Amygdala (tissue), 56 donors: ENCODE data around the gene ASTE1.
"Not testable (repeated sequence)": the region's sequence is repeated elsewhere in the genome, so short reads cannot be mapped to it uniquely, and the experiment has no call there.

ENCODE experiments used
- DNase-seq, 56 donors: peaks; one replicate each; lab custom pipeline; 2025; lab: John Stamatoyannopoulos, UW

The ASTE1 gene, protein sequence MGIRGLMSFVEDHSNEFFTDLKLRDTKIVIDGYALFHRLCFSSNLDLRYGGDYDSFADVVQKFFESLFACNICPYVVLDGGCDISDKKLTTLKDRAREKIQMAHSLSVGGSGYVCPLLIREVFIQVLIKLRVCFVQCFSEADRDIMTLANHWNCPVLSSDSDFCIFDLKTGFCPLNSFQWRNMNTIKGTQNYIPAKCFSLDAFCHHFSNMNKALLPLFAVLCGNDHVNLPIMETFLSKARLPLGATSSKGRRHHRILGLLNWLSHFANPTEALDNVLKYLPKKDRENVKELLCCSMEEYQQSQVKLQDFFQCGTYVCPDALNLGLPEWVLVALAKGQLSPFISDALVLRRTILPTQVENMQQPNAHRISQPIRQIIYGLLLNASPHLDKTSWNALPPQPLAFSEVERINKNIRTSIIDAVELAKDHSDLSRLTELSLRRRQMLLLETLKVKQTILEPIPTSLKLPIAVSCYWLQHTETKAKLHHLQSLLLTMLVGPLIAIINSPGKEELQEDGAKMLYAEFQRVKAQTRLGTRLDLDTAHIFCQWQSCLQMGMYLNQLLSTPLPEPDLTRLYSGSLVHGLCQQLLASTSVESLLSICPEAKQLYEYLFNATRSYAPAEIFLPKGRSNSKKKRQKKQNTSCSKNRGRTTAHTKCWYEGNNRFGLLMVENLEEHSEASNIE

DNA sequence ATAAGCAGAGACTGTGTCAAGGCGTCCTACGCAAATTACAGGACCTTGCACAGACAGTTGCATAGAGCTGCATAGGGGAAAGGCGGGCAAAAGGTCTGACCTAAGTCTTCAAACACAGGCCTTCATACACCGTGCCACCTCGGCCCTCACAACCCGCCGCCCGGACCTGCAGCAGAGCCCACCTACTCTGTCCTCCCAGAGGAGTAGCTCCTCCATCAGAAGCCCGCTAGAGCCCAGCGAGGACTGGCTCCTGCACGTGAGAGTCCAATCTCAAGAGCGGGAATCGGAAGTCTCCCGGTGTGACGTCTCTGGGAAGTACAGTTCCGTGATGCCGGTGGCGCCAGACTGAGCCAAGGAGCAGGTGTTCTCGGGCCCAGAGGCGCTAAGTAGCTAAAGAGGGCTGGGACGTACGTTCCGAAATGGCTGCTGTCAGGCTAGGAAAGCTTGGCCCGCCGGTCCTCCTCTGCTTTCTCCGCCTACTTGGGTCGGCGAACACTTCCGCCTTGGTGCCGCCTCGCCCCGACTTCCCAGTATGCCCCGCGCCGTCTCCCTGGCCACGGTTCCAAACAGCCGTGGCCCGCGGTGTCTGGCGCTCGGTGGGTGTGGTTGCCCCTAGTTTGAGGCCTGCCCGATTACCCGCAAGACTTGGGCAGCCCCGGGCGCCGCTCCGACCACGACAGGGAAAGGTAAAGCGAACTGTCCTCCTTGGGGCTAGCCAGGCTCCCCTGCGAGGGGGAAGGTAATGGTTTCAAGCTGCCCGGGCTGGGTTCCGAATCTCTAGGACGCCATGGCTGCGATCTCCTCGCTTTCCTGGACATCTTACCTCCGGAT, at the start of gene ASTE1, which contains the start of gene NEK11:
Gene ASTE1 (minus strand): TSS at position 505 of the 831 bp plus-strand sequence. CDS start 1,519 bp downstream, outside the sequence.
Gene NEK11 (plus strand): TSS at position 557 of the 831 bp plus-strand sequence. CDS start 2,832 bp downstream, outside the sequence.
- DNase-seq, result peak; percentile 27 to 91 (median 78)

DNA sequence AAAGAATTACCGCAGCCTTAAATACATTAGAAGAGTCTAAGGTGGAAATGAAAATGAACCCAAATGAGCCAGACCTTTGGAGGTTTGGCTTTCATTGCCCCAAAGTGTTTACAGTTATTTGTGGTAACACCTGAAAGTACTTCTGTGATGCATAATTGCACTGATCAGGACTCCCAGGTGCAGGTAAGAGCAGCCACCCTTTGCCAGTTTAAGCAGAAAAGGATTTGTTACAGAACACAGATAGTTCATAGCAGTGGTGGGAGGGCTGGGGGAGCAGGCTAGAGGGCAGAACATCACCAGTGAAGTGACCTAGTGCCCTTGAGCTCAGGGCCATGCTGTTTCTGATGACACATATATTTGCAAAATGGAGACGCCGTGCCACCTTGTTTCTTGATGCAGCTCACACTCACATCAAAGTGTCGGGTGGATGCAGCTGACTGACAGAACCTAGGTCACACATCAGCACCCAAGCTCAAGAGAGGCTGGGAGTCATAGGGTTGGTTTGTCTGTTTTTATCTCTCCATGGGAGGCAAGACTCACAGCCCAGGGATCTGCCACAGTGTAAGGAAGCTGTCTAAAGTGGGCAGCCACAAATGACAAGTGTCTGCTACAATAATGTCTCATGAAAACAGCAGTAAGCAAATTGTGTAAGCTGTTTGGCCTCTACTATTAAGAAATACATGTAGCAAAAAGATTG, 49.2 kb upstream of the ASTE1 start:
- no peak for DNase-seq

DNA sequence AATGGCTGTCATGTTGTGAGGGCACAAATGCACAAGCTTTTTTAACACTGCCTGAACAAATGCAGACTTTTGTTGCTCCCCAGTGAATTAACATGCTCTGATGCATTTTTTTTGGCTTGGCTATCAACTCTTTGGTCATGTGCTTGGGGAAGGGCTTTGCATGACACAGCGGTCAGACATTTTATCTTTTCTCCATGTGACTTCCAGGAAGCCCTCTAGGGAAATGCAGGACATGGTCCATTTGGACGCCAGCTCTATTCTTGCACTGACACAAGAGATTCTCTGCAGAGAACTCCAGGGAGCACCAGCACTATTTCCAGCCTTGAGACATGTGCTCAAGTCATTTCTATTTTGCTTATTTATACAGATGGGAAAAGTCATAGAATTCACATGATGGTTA, 46.2 kb upstream of the ASTE1 start:
- DNase-seq, result no peak

DNA sequence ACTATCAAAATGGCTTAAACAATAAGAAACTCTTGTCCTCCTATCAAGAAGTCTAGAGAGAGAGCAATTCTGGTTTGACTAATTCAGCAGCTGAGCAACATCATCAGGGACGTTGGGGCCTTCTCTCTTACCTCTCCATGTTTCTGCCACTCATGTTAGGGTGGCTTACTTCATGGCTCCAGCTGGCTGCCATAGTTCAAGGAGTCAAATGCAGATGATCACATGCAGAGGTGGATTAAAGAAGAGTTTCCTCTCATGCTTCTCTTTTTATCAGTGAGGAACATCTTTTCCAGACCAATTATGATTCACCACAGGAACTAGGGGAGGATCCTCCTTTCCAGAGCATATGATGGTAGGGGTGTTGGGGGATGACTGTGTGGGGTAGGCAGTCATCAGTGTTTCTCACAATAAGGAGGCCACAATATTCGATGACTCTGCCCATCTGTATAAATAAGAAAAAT, 45.5 kb upstream of the ASTE1 start:
- DNase-seq, result no peak

- peak in 1 of 56 donors; percentile 17 for DNase-seq
Measured at GRCh38 chr3:131067983-131068382, 41.4 kb upstream of the ASTE1 start.

- peak in 1 of 56 donors; percentile 15 for DNase-seq
Measured at GRCh38 chr3:131053043-131053859, 26.6 kb upstream of the ASTE1 start.

- DNase-seq, result no peak
Measured at GRCh38 chr3:131050001-131050400, 23.4 kb upstream of the ASTE1 start.

DNA sequence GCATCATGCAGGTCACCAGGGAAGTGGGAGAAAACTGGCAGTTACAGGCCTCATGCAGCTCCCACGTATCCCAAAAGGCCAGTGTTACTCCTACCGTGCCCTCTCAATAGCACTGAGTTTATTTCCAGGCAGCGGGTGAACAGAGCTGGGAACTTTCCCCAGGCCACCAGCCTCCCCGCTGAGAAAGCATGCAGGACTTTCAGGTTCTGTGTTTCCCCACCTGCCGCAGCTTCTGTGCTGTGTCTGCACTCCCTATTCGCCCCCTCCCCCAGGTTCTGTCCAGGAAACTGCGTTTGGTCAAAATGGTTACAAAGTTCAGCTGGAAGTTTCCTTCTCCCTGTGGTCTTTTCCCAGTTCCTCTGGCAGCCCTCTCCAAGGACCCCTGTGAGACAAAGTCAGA, 21.4 kb upstream of the ASTE1 start:
- no peak for DNase-seq

- DNase-seq, result no peak
Measured at GRCh38 chr3:131047582-131047981, 21.0 kb upstream of the ASTE1 start.

DNA sequence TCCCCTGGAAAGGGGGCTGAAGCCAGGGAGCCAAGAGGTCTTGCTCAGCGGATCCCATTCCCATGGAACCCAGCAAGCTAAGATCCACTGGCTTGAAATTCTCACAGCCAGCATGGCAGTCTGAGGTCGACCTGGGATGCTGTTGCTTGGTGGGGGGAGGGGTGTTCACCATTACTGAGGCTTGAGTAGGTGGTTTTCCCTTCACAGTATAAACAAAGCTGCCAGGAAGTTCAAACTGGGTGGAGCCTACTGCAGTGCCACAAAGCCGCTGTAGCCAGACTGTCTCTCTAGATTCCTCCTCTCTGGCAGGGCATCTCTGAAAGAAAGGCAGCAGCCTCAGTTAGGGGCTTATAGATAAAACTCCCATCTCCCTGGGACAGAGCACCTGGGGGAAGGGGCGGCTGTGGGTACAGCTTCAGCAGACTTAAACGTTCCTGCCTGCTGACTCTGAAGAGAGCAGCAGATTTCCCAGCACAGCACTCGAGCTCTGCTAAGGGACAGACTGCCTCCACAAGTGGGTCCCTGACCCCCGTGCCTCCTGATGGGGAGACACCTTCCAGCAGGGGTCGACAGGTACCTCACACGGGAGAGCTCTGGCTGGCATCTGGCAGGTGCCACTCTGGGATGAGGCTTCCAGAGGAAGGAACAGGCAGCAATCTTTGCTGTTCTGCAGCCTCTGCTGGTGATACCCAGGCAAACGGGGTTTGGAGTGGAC, 15.8 kb upstream of the ASTE1 start:
- not testable (repeated sequence) for DNase-seq

DNA sequence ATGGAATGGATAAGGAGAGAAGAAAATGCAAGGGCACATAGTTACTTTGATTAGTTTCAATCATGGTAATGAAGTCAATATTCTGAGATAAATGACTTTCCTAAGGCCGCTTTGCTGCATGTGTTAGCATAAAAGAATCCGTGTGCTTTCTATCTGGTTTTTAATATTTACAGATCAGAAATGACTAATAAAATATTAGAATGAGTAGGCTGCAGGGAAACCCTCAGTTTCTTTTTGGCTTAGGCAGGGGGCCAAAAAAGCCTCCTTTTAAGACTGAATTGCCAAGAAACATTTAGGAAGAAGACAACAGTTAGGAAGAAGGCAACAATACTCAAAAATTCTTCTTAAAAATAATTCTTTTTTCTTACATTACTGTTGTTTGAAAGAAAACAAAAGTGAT, 11.7 kb upstream of the ASTE1 start:
- DNase-seq, result no peak

GRCh38 chr3:131036986-131037385, 10.4 kb upstream of the ASTE1 start:
- no peak for DNase-seq

DNA sequence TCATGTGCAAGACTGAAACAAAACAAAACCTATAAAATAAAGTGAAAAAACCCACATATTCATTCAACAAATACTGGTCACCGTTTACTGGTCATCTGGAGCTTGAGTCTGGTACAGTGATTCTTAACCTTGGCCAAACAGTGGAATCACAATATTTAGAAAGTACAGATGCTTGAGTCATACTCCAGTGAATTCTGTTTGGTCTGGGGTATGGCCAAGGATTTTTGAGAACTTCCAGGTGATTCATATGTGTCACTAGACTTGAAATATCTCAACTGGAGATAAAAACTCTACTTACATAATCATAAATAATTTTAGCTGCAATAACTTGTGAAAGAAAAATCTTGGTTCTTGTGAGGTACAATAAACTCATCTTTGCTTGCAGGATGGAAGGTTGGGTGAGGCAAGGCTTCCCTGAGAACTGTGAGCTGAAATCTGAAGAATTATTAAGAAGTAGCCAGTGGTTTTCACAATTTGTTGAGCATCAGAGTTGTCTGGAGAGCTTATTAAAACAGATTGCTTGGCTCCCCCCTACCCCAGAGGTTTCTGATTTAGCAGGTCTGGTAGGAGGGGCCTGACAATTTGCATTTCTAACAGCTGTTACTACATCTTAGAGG, 9.7 kb upstream of the ASTE1 start:
- no peak for DNase-seq

DNA sequence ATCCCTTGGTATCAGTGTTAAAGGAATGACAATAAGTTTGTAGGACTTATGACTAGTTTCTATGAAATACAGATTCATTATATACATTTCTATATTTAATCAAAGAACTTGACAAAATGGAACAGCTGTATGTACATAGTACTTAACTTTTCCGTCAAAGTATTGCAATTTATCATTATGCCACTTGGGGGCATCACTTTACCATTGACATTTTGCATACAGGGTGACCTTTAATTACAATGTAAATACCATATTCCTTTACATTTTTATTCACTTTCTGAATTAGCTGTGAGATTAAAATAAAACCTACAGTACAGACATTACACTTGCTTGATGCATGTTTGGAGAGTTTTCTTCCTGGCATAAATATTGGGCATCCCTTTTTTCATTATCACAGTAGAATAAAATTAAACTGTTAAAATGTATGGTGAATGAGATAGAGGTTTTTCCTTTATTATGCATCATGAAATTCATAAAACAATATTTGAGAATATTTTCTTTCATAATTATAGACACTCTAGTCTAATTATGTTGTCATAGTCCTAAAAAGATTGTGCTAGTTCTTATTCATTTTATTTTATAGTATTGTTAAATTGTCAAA, 7.0 kb upstream of the ASTE1 start:
- no peak for DNase-seq

DNA sequence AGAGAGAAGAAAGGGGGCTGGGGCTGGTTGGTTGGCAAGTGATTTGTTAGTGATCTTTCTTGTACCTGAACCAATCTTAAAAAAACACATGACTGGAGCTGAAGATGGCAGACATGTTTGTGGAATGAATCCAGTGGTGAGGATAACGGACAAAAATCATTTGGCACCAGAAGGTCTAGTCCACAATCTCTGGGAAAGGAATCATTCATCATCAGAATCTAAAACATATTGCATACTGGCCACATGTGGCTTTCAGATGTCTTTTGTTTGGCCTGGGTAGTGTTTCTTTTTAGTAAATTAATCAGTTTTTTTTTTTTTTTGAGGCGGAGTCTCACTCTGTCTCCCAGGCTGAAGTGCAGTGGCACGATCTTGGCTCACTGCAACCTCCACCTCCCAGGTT, 5.0 kb upstream of the ASTE1 start:
- no peak for DNase-seq

DNA sequence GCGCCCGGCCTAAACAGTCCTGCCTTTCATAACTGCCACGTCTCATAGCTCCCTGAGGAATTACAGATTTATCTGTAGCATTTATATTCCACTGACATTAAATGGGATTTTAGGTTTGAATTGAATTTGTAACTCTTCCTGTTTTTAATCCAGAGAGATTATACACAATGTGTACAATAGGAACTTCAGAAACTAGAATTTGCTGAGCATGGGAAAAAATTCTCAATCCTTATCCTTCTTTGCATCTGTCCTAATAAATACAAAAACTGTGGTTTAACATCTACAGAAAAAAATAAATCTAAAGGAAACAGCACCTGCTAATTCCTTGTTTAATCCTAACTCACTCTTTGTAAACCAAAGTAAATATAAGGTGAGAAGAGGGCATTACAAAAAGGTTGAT, 2.2 kb upstream of the ASTE1 start:
- no peak for DNase-seq

DNA sequence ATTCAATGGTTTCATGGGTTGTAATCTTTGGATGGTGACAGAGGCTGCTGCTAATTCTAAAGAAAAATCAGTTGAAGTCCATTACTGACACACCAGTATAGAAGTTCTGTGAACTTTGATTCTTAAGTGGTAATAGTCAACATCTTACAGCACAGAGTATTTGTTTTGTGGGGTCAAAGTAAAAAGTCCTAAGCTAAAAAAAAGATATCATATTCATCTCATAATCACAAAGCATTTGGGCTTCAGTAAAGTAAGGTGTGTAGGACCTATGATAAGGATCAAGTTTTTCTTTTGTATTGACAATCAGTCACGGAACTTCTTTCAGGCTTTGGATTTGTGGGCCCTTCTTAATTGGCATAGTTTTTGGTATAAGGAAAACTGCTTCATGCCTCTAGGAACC, 1.1 kb downstream of the ASTE1 start:
- DNase-seq, result no peak
